ENCODE measurements around the gene PPP2R2D.
"Not testable (repeated sequence)": the region's sequence is repeated elsewhere in the genome, so short reads cannot be mapped to it uniquely, and the experiment has no call there.

The PPP2R2D gene

DNA sequence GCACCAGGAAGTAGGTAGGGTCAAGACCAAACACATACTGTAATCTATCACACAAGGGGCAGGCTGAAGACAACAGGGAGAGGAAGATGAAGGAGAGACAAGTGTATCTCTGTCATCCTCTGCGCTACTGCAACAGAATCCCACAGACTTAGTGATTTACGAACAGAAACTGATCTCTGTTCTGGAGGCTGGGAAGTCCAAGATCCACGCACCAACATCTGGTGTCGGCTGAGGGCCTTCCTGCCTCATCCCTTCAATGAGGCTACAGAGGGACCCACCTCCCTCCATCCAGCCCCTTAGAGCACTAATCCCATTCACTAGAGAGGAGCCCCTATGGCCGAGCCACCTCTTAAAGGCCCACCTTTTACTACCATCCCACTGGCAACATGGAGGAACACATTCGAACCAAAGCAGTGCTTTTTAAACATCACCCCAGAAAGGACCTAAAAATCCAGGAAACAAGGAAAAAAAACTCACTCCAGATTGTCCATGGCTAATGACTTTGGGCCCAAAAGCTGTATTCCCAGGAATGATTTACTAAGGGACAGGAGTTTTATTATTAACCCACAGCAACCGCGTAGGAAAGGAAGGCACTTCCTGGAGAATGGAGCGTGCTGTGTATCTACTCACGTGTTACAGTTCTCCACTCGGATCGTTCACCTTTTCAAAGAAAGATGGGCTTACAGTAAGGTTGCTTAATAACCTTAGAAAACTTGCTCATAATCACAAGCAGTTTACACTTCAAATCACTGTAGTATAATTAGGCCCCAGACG lies 76.7 kb downstream of the PPP2R2D start:
- no peak for DNase-seq
- H3K4me3 Mint-ChIP-seq: peak overlapping the region; percentile 79
- peaks cover 63% of the 10 kb centered on the region for H3K36me3 Mint-ChIP-seq
- H3K9me3 Mint-ChIP-seq: no peaks in the 10 kb centered on the region
- no peak overlapping the region for H3K27ac Mint-ChIP-seq
- peaks cover 9% of the 10 kb centered on the region for H3K27me3 Mint-ChIP-seq
- CTCF ChIA-PET: no interaction called here
- peaks cover 81% of the 10 kb centered on the region for H3K4me1 Mint-ChIP-seq

DNA sequence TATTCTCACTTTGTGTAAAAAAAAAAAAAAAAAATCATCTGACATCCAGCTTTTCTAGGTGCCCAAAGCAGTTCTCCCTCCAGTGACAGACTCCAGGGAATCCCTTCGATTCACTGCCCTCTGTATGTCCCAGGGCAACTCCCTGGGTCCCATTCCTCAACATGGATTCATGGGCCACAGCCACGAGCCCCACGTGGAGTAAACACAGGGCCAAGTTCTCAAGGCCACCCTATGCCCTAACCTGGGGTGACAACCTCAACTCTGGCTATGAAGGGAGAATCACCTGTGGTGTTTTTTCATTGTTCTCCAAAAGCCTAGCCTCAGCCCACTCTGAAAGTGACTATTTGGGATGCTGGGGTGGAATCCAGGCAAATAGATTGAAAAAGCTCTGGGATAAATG lies 77.6 kb downstream of the PPP2R2D start:
- DNase-seq: no peak
- peaks cover 60% of the 10 kb centered on the region for H3K36me3 Mint-ChIP-seq
- peaks cover 17% of the 10 kb centered on the region for H3K27me3 Mint-ChIP-seq
- H3K27ac Mint-ChIP-seq: no peak overlapping the region
- CTCF ChIA-PET: interaction anchor here (0.9 to 1.0 kb wide), 2 partner anchors 65 to 93 kb away, joined by 3 to 4 read pairs; no protein-coding TSS in a partner anchor
- H3K4me1 Mint-ChIP-seq: peaks cover 78% of the 10 kb centered on the region
- H3K9me3 Mint-ChIP-seq: no peaks in the 10 kb centered on the region
- peak overlapping the region; percentile 79 for H3K4me3 Mint-ChIP-seq

DNA sequence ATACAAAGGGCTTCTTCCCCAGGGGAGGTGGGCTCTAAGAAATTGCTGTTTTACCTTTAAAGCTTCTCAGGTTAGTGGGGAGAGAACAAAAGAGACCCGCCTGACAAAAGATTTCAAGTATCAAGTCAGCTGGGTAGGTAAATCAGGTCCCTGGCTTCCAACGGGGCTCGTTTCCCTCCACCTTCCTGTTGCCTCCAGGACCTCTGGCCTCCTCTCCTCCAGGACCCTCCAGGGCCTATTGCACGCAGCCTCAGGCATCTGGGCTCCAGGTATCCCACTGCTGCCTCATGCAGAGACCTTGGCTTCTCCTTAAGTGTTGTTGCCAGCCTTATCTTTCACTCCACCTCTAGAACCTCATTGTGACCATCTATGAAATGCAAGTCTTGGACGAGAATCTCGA lies 78.0 kb downstream of the PPP2R2D start:
- no peak for DNase-seq
- H3K27me3 Mint-ChIP-seq: peaks cover 18% of the 10 kb centered on the region
- H3K36me3 Mint-ChIP-seq: peaks cover 56% of the 10 kb centered on the region
- peak overlapping the region; percentile 67 for H3K27ac Mint-ChIP-seq
- H3K9me3 Mint-ChIP-seq: no peaks in the 10 kb centered on the region
- H3K4me1 Mint-ChIP-seq: peaks cover 74% of the 10 kb centered on the region
- CTCF ChIA-PET: interaction anchor here (0.9 to 1.0 kb wide), 2 partner anchors 64 to 93 kb away, joined by 3 to 4 read pairs; no protein-coding TSS in a partner anchor
- peak overlapping the region; percentile 79 for H3K4me3 Mint-ChIP-seq

DNA sequence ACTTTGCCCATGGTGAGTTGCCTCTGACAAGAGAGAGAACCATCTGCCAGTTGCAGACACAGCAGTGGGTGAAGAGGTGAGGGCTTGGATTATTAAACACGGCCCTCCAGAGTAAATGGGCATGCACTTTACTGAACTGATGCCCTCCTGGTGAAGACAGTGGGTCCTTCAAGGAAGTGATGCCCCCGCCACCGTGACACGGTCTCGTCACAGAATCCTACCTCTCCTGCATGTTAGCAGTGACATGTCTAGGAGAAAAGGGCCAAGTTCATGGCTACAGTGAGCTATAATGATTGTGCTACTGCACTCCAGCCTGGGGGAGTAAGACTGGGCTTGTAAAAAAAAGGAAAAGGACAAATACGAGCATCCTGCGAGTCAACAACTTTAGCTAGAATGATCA lies 78.5 kb downstream of the PPP2R2D start:
- H3K27ac Mint-ChIP-seq: peak overlapping the region; percentile 54
- no peaks in the 10 kb centered on the region for H3K9me3 Mint-ChIP-seq
- peaks cover 52% of the 10 kb centered on the region for H3K36me3 Mint-ChIP-seq
- peaks cover 69% of the 10 kb centered on the region for H3K4me1 Mint-ChIP-seq
- peak overlapping the region; percentile 79 for H3K4me3 Mint-ChIP-seq
- CTCF ChIA-PET: interaction anchor here (0.9 kb wide), 1 partner anchor 64 kb away, joined by 3 read pairs; no protein-coding TSS in a partner anchor
- peaks cover 19% of the 10 kb centered on the region for H3K27me3 Mint-ChIP-seq
- DNase-seq: no peak

DNA sequence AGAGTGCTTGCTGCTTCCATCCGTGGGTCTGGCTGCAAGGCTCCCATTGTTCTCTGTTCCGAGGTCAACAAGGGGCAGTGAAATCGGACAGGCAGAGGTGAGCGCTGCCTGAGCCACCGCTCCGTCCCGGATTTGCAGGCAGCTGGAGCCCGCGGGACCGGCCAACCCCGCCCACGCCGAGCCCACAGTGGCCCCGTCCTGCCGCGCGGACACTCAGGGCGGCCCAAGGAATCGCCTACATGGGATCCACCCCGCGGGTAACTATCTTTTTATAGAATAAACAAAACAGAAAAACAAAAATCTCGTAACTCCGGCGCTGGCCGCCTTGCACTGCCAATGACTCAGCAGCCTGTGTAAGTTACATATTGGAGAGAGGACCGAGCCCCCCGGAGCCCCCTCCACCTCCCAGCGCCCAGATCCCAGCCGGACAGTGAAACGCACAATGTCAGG lies 79.0 kb downstream of the PPP2R2D start:
- Mint-ChIP-seq H3K4me1 (peaks cover 64% of the 10 kb centered on the region), H3K9me3 (no peaks in the 10 kb centered on the region), H3K4me3 (peak overlapping the region; percentile 79), H3K27ac (no peak overlapping the region), H3K36me3 (peaks cover 50% of the 10 kb centered on the region), H3K27me3 (peaks cover 24% of the 10 kb centered on the region)
- DNase-seq: no peak
- CTCF ChIA-PET: no interaction called here

DNA sequence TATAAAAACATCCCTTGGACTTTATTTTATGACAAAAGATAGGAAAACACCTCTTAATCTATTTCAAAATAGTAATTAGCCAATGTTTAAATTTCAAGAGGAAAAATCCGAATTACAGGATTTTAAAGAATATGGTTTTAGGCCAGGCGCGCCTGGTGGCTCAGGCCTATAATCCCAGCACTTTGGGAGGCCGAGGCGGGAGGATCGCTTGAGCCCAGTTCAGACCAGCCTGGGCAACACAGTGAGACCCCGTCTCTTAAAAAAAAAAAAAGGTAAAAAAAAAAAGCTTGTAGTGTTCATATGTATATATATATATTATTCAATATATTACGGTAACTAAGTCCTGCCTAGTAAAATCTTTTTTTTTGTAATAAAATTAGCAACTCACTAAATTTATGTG lies 79.5 kb downstream of the PPP2R2D start:
- Mint-ChIP-seq H3K36me3 (peaks cover 46% of the 10 kb centered on the region), H3K27me3 (peaks cover 28% of the 10 kb centered on the region), H3K27ac (no peak overlapping the region), H3K4me3 (peak overlapping the region; percentile 79), H3K9me3 (no peaks in the 10 kb centered on the region), H3K4me1 (peaks cover 59% of the 10 kb centered on the region)
- CTCF ChIA-PET: interaction anchor here (1.0 to 1.5 kb wide), 2 partner anchors 8 to 76 kb away, joined by 3 to 6 read pairs; no protein-coding TSS in a partner anchor
- DNase-seq: no peak

DNA sequence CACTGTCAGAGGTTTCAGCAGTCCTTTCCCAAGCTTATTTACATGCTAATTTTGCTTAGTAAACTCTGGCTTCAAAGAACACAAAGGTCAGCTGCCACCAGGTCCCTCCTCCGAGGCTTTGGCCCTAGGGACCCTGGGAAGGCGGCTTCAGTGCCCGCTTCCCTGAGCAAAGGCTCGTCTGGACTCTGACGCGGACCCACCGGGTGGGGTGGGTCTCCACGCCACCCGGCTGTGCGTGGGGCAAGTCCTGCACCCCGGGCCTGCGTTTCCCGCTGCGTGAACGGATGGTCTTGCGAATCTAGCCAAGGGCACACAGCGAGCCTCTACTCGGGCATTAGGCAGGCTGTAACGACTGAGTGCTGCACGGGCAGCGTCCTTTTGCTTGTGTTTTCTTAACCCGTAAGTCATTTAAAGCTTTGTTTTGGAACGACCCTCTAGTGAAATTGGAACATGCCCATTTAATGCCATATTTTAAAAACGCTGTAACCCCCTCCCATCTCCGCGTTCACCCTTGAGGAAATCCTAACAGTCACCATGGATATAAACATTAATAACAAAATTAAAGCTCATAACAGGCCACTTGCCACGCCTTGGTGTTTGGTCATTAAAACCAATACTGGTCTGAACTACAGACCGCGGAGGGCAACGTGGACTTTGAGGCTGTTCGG lies 80.1 kb downstream of the PPP2R2D start:
- DNase-seq: peak; percentile 31
- H3K27me3 Mint-ChIP-seq: peaks cover 34% of the 10 kb centered on the region
- H3K9me3 Mint-ChIP-seq: peaks cover 1% of the 10 kb centered on the region
- CTCF ChIA-PET: interaction anchor here (1.0 to 1.5 kb wide), 3 partner anchors 8 to 95 kb away, joined by 3 to 6 read pairs (median 3); no protein-coding TSS in a partner anchor
- H3K4me1 Mint-ChIP-seq: peaks cover 54% of the 10 kb centered on the region
- H3K27ac Mint-ChIP-seq: peak overlapping the region; percentile 33
- peak overlapping the region; percentile 79 for H3K4me3 Mint-ChIP-seq
- peaks cover 43% of the 10 kb centered on the region for H3K36me3 Mint-ChIP-seq

DNA sequence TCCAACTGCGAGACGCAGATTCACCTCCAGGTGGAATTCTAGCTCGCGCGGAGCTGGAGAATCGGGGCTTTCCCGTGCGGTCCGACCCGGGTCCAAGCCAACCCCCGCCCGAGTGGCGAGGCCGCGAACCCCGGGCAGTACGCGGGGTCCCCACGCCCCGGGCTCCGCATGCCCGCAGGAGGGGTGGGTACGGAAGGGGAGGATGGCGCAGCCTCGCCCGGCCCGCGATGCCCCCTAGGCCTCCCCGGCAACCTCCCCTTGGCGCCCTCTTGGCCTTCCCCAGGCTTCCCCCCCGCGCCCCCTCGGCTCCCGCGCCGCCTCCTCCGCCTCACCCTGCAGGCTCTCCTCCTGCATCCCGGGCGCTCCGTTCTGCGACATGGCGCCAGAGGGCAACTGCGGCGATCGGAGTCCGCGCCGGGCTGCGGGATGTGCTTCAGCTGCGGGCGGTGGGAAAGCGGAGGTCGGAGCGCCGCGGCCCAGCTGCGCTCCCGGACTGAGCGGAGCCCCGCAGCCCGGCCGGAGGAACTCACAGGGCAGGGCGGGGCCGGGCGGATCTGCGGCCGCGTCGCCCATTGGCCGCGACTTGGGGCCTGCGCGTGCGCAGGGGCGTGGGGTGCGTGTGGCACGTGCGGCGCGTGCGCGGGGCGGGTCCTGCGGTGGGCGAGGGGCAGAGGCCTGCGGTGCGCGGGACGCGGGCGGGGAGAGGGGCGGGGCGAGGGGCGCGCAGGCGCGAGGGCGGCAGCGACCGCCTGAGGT lies 80.8 kb downstream of the PPP2R2D start, which contains the start of gene BNIP3:
BNIP3 (minus strand) TSS at position 495 of the 756 bp plus-strand sequence; CDS start at position 378, 117 bp downstream.
- peak; percentile 93 for DNase-seq
- CTCF ChIA-PET: interaction anchor here (1.0 to 1.5 kb wide), 2 partner anchors 77 to 96 kb away, joined by 3 read pairs; no protein-coding TSS in a partner anchor
- Mint-ChIP-seq H3K9me3 (peaks cover 2% of the 10 kb centered on the region), H3K4me3 (peak within 1 kb of the TSS; percentile 79), H3K4me1 (peaks cover 47% of the 10 kb centered on the region), H3K27ac (peak within 1 kb of the TSS; percentile 45), H3K27me3 (peaks cover 37% of the 10 kb centered on the region), H3K36me3 (peaks cover 36% of the 10 kb centered on the region)

DNA sequence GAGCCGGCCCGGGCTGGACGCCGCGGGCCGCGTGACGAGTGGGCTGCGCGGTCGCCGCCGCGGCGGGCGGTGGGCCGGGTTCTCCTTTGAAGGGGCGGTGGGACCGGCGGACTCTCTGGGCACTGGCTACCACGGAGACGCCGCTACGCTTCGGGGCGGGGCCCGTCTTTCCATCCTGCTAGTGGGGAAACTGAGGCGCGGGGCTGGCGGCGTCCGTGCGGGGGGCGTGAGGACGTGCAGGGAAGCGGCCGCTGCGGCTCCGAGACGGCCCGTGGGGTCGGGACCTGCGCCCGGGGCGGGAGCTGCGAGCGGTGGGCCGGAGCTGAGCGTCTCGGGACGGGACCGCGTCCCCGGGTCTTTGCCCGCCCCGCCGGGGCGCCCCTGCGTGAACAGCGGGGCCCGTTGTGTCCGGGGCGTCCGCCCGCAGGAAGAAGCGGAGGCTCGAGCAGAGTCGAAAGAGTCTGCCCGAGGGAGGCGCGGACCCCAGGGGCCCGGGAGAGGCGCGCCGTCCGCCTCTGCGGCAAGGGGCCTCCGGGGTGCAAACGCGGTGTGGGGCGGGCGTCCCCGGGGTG lies 81.5 kb downstream of the PPP2R2D start:
- peaks cover 40% of the 10 kb centered on the region for H3K4me1 Mint-ChIP-seq
- H3K27ac Mint-ChIP-seq: peak overlapping the region; percentile 45
- peaks cover 5% of the 10 kb centered on the region for H3K9me3 Mint-ChIP-seq
- H3K4me3 Mint-ChIP-seq: peak overlapping the region; percentile 79
- peaks cover 37% of the 10 kb centered on the region for H3K27me3 Mint-ChIP-seq
- H3K36me3 Mint-ChIP-seq: peaks cover 30% of the 10 kb centered on the region
- DNase-seq: no peak
- CTCF ChIA-PET: no interaction called here

DNA sequence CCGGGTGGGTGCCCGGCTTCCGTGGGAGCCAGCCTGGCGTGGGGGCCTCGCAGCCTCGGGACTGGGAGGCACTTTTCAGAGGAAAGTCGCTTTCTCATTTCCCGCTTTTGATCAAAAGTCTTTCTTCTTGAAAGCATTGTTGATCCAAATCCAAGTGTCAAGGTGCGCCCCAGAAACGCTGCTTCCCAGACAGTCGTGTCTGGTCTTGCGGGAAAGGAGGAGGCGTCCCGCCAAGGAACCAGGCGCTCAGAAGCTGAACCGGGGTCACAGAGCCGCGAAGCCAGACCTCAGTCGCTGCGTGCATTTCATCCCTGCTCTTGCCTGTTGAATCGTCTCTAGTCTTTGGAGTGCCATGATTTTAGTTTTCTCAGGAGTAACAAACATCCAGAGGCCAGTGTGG lies 82.0 kb downstream of the PPP2R2D start:
- Mint-ChIP-seq H3K4me1 (peaks cover 35% of the 10 kb centered on the region), H3K27me3 (peaks cover 37% of the 10 kb centered on the region), H3K27ac (no peak overlapping the region), H3K36me3 (peaks cover 25% of the 10 kb centered on the region), H3K9me3 (peaks cover 6% of the 10 kb centered on the region), H3K4me3 (peak overlapping the region; percentile 66)
- no peak for DNase-seq
- CTCF ChIA-PET: no interaction called here

DNA sequence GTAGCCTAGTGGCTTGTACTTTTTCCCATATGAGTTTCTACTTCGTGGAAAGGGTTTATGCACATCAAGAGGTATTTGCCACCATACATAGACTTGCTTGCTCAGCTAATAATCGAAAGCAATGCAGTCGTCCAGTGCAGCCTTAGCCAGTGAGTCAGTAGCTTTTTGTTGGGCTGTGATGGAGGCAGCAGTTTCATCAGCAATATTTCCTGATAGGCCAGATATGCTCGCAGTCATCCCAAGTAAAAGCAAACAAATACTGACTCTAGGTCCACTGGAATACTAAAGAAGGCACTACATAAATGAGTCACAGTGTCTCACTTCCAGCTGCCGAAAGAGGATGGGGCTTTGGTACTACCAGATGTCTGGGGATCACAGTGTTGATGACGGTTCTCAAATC lies 83.0 kb downstream of the PPP2R2D start:
- H3K36me3 Mint-ChIP-seq: peaks cover 19% of the 10 kb centered on the region
- peaks cover 38% of the 10 kb centered on the region for H3K27me3 Mint-ChIP-seq
- H3K9me3 Mint-ChIP-seq: peaks cover 9% of the 10 kb centered on the region
- no peak overlapping the region for H3K27ac Mint-ChIP-seq
- DNase-seq: no peak
- CTCF ChIA-PET: interaction anchor here (0.7 to 1.4 kb wide), 3 partner anchors 11 to 98 kb away, joined by 3 to 4 read pairs (median 3); no protein-coding TSS in a partner anchor
- no peak overlapping the region for H3K4me3 Mint-ChIP-seq
- peaks cover 26% of the 10 kb centered on the region for H3K4me1 Mint-ChIP-seq

DNA sequence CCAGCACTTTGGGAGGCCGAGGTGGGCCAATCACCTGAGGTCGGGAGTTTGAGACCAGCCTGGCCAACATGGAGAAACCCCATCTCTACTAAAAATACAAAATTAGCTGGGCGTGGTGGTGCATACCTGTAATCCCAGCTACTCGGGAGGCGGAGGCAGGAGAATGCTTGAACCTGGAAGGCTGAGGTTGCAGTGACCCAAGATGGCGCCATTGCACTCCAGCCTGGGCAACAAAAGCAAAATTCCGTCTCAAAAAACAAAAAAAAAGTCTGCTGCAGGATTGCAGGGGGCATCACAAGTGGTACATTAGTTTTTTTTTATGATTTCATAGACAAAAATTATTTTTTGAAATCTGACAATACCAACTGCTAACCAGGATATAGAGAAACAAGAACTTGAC lies 86.0 kb downstream of the PPP2R2D start:
- DNase-seq, H3K27ac Mint-ChIP-seq, CTCF ChIA-PET, H3K4me1 Mint-ChIP-seq, H3K4me3 Mint-ChIP-seq, H3K36me3 Mint-ChIP-seq, H3K9me3 Mint-ChIP-seq: not testable (repeated sequence)
- H3K27me3 Mint-ChIP-seq: peaks cover 40% of the 10 kb centered on the region

DNA sequence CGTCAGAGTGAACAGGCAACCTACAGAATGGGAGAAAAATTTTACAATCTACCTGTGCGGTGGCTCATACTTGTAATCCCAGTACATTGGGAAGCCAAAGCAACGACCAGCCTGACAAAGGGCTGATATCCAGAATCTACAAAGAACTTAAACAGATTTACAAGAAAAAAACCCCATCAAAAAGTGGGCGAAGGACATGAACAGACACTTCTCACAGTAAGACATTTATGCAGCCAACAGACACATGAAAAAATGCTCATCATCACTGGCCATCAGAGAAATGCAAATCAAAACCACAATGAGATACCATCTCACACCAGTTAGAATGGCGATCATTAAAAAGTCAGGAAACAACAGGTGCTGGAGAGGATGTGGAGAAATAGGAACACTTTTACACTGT lies 86.5 kb downstream of the PPP2R2D start:
- H3K27ac Mint-ChIP-seq, CTCF ChIA-PET, DNase-seq, H3K9me3 Mint-ChIP-seq, H3K36me3 Mint-ChIP-seq, H3K4me1 Mint-ChIP-seq, H3K4me3 Mint-ChIP-seq: not testable (repeated sequence)
- H3K27me3 Mint-ChIP-seq: peaks cover 37% of the 10 kb centered on the region
